ENCODE measurements around the gene SYT7.
A peak's percentile ranks its signal among the peaks of the same experiment; 100 is the strongest.

Gene SYT7

GRCh38 chr11:61496602-61497400 is 84.1 kb downstream of the SYT7 start:
- no peak for TF ChIP-seq JUND (IDR thresholded peaks at IDR 0.05; ENCODE audit: low read depth)
- DNase-seq (ENCODE audit: low read depth in 1 of 2, low spot score in 1 of 2) = no peak
- in situ Hi-C loops (cut with HindIII; ENCODE audit: low pct_unique_long_range_greater_than_20kb, low sequenced_read_pairs) = no loop called here

- no peak for TF ChIP-seq JUND (IDR thresholded peaks at IDR 0.05; ENCODE audit: low read depth)
- no peak for DNase-seq (ENCODE audit: low read depth in 1 of 2, low spot score in 1 of 2)
- in situ Hi-C loops (cut with HindIII; ENCODE audit: low pct_unique_long_range_greater_than_20kb, low sequenced_read_pairs) = no loop called here
These were observed 84.9 kb downstream of the SYT7 start for GRCh38 chr11:61495801-61496601.

- no peak for DNase-seq (ENCODE audit: low read depth in 1 of 2, low spot score in 1 of 2)
- no peak for TF ChIP-seq JUND (IDR thresholded peaks at IDR 0.05; ENCODE audit: low read depth)
- in situ Hi-C loops (cut with HindIII; ENCODE audit: low pct_unique_long_range_greater_than_20kb, low sequenced_read_pairs) = no loop called here
These were observed 86.4 kb downstream of the SYT7 start for GRCh38 chr11:61494381-61494961.

GRCh38 chr11:61491736-61492395 is 89.0 kb downstream of the SYT7 start:
- TF ChIP-seq JUND (IDR thresholded peaks at IDR 0.05; ENCODE audit: low read depth) = no peak
- no peak for DNase-seq (ENCODE audit: low read depth in 1 of 2, low spot score in 1 of 2)
- in situ Hi-C loops (cut with HindIII; ENCODE audit: low pct_unique_long_range_greater_than_20kb, low sequenced_read_pairs) = no loop called here

- in situ Hi-C loops (cut with HindIII; ENCODE audit: low pct_unique_long_range_greater_than_20kb, low sequenced_read_pairs) = no loop called here
- DNase-seq (ENCODE audit: low read depth in 1 of 2, low spot score in 1 of 2) = peak; percentile 64 to 92
- TF ChIP-seq JUND (IDR thresholded peaks at IDR 0.05; ENCODE audit: low read depth) = no peak
These were observed 90.8 kb downstream of the SYT7 start for GRCh38 chr11:61489833-61490721.

GRCh38 chr11:61488651-61489291 is 92.1 kb downstream of the SYT7 start:
- in situ Hi-C loops (cut with HindIII; ENCODE audit: low pct_unique_long_range_greater_than_20kb, low sequenced_read_pairs) = no loop called here
- TF ChIP-seq JUND (IDR thresholded peaks at IDR 0.05; ENCODE audit: low read depth) = no peak
- peak; percentile 88 to 98 for DNase-seq (ENCODE audit: low read depth in 1 of 2, low spot score in 1 of 2)

- no peak for DNase-seq (ENCODE audit: low read depth in 1 of 2, low spot score in 1 of 2)
- in situ Hi-C loops (cut with HindIII; ENCODE audit: low pct_unique_long_range_greater_than_20kb, low sequenced_read_pairs) = no loop called here
- TF ChIP-seq JUND (IDR thresholded peaks at IDR 0.05; ENCODE audit: low read depth) = no peak
These were observed 93.4 kb downstream of the SYT7 start for GRCh38 chr11:61487342-61488025.

GRCh38 chr11:61486779-61487178 is 94.1 kb downstream of the SYT7 start:
- in situ Hi-C loops (cut with HindIII; ENCODE audit: low pct_unique_long_range_greater_than_20kb, low sequenced_read_pairs) = no loop called here
- no peak for TF ChIP-seq JUND (IDR thresholded peaks at IDR 0.05; ENCODE audit: low read depth)
- DNase-seq (ENCODE audit: low read depth in 1 of 2, low spot score in 1 of 2) = no peak

- in situ Hi-C loops (cut with HindIII; ENCODE audit: low pct_unique_long_range_greater_than_20kb, low sequenced_read_pairs) = no loop called here
- no peak for DNase-seq (ENCODE audit: low read depth in 1 of 2, low spot score in 1 of 2)
- no peak for TF ChIP-seq JUND (IDR thresholded peaks at IDR 0.05; ENCODE audit: low read depth)
These were observed 94.8 kb downstream of the SYT7 start for GRCh38 chr11:61486011-61486620.

- no peak for TF ChIP-seq JUND (IDR thresholded peaks at IDR 0.05; ENCODE audit: low read depth)
- in situ Hi-C loops (cut with HindIII; ENCODE audit: low pct_unique_long_range_greater_than_20kb, low sequenced_read_pairs) = no loop called here
- no peak for DNase-seq (ENCODE audit: low read depth in 1 of 2, low spot score in 1 of 2)
These were observed 95.8 kb downstream of the SYT7 start for GRCh38 chr11:61485080-61485479.
